SJSA1 (cell line): Measurements from ENCODE around the gene TPD52L2. TPM values are rescaled to one million over a fixed set of nuclear protein-coding genes. Genes with fewer than 3 reads are reported as not detected.
A peak's percentile ranks its signal among the peaks of the same experiment; 100 is the strongest.
"Not testable (repeated sequence)": the region's sequence is repeated elsewhere in the genome, so short reads cannot be mapped to it uniquely, and the experiment has no call there.

Experiments used
- DNase-seq, 2 experiments: peaks; one replicate each; pipeline ENCODE4 v3.0.0-alpha.2; 2015 to 2020; ENCODE audit warnings: low spot score in 2 of 2, low read depth in 1 of 2
- H3K27ac ChIP-seq: fragments of 250-450 bp; sonication (Bioruptor Pico); 2 replicates; pipeline ENCODE4 v1.5.1; 2020; ENCODE audit warnings: mild to moderate bottlenecking, moderate library complexity
- H3K27me3 ChIP-seq: fragments of 250-450 bp; sonication (Bioruptor Pico); replicated peaks from 2 replicates; pipeline ENCODE4 v1.5.1; 2020; ENCODE audit warnings: mild to moderate bottlenecking, moderate library complexity
- H3K36me3 ChIP-seq: fragments of 250-450 bp; sonication (Bioruptor Pico); 2 replicates; pipeline ENCODE4 v1.5.1; 2020; ENCODE audit warnings: mild to moderate bottlenecking
- H3K4me1 ChIP-seq: fragments of 250-450 bp; sonication (Bioruptor Pico); replicated peaks from 2 replicates; pipeline ENCODE4 v1.6.1; 2021; ENCODE audit warnings: mild to moderate bottlenecking
- H3K4me3 ChIP-seq: fragments of 250-450 bp; sonication (Bioruptor Pico); 2 replicates; pipeline ENCODE4 v1.5.1; 2020; ENCODE audit warnings: mild to moderate bottlenecking
- H3K9me3 ChIP-seq: fragments of 250-450 bp; sonication (Bioruptor Pico); replicated peaks from 2 replicates; pipeline ENCODE4 v1.5.1; 2020; ENCODE audit warnings: mild to moderate bottlenecking
- total RNA-seq: library from RNA; depleted of rRNA; stranded (reverse); fragments of >200 nt; shearing (Covaris generic); gene quantifications from 2 replicates; pipeline ENCODE4 v1.2.3, GENCODE V29; 2014

The TPD52L2 gene
- total RNA-seq, 1 experiment from 2014 or later = 101 TPM

- Histone ChIP-seq H3K9me3 (no peaks in the 10 kb centered on the region), H3K4me1 (peaks cover 18% of the 10 kb centered on the region), H3K36me3 (peaks cover 33% of the 10 kb centered on the region), H3K27me3 (no peaks in the 10 kb centered on the region), H3K4me3 (peak overlapping the region; percentile 59), H3K27ac (no peak overlapping the region)
- DNase-seq = peak in 1 of 2 experiments; percentile 16
These were observed 31.4 kb downstream of the TPD52L2 start for GRCh38 chr20:63896264-63897105.

GRCh38 chr20:63897978-63898561 lies 33.0 kb downstream of the TPD52L2 start:
- Histone ChIP-seq H3K27me3 (no peaks in the 10 kb centered on the region), H3K4me1 (peaks cover 18% of the 10 kb centered on the region), H3K27ac (no peak overlapping the region), H3K9me3 (no peaks in the 10 kb centered on the region), H3K36me3 (peaks cover 31% of the 10 kb centered on the region), H3K4me3 (no peak overlapping the region)
- DNase-seq = no peak

- DNase-seq = no peak
- H3K9me3 ChIP-seq = no peaks in the 10 kb centered on the region
- no peak overlapping the region for H3K4me3 ChIP-seq
- peaks cover 33% of the 10 kb centered on the region for H3K36me3 ChIP-seq
- no peak overlapping the region for H3K27ac ChIP-seq
- H3K4me1 ChIP-seq = peaks cover 18% of the 10 kb centered on the region
- H3K27me3 ChIP-seq = no peaks in the 10 kb centered on the region
These were observed 34.0 kb downstream of the TPD52L2 start for GRCh38 chr20:63898882-63899558.

- H3K27ac ChIP-seq = no peak overlapping the region
- no peak for DNase-seq
- no peaks in the 10 kb centered on the region for H3K27me3 ChIP-seq
- no peaks in the 10 kb centered on the region for H3K9me3 ChIP-seq
- H3K4me1 ChIP-seq = peaks cover 10% of the 10 kb centered on the region
- peaks cover 28% of the 10 kb centered on the region for H3K36me3 ChIP-seq
- no peak overlapping the region for H3K4me3 ChIP-seq
These were observed 35.3 kb downstream of the TPD52L2 start for GRCh38 chr20:63900413-63900812.

GRCh38 chr20:63903796-63904561 lies 38.9 kb downstream of the TPD52L2 start:
- Histone ChIP-seq H3K27me3 (no peaks in the 10 kb centered on the region), H3K4me3 (no peak overlapping the region), H3K4me1 (no peaks in the 10 kb centered on the region; the same call in 1 of the 2 replicates), H3K27ac (no peak overlapping the region), H3K9me3 (no peaks in the 10 kb centered on the region), H3K36me3 (peaks cover 12% of the 10 kb centered on the region; the same call in 1 of the 2 replicates)
- no peak for DNase-seq

DNA sequence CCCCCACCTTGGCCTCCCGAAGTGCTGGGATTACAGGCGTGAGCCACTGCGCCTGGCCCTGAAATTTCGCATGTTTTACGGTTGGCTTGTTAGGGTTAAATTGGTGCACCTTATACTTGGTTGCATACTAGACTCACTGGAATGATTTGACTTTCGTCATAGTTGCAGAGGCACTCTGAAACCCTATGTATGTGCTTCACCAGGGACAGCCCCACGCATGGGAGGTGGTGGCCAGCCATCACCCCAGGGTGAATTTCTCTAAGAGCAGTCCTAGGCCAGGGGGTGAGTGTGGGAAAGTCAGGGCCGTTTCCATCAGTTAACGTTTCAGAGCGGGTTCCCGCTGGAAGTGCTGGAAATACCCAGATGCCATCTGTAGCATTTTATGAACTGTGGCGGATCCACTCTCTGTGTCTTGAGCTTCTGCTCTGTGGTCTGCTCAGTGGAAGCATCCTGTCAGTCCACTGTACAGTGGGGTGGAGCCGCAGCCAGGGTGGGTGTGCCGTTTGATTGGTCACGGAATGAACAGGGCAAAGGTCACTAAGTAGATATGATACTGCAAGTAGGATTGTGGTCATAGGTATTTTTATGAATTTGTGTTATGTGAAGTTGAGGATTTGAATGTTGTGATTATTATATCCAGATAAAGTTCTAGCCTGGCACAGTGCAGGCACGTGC lies 43.1 kb downstream of the TPD52L2 start:
- DNase-seq = no peak
- Histone ChIP-seq H3K27me3 (no peaks in the 10 kb centered on the region), H3K9me3 (no peaks in the 10 kb centered on the region), H3K36me3 (peaks cover 9% of the 10 kb centered on the region), H3K4me3 (no peak overlapping the region), H3K4me1 (no peaks in the 10 kb centered on the region; the same call in 1 of the 2 replicates), H3K27ac (no peak overlapping the region)

DNA sequence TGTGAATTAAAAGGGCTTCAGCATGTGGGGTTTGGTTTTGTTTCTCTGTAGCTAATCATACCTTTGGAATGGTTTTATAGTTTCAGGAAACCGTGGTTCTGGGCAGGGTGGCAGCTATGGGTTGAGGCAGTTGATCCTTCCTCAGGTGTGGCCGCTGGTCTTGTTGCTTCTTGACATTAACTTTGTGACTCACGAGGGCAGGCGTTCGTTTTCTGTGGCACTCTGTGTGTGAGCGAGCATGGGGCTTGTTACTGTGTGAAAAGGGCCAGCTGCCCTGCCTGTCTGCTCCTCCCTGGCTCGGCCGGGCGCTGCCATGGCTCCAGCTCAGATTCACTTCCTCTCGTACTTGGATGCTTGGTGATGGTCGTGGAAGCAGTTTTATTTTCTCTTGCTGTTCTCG lies 46.1 kb downstream of the TPD52L2 start:
- Histone ChIP-seq H3K36me3 (peaks cover 15% of the 10 kb centered on the region), H3K9me3 (peaks cover 4% of the 10 kb centered on the region; the same call in 1 of the 2 replicates), H3K27ac (no peak overlapping the region), H3K4me1 (no peaks in the 10 kb centered on the region), H3K27me3 (no peaks in the 10 kb centered on the region), H3K4me3 (no peak overlapping the region)
- no peak for DNase-seq

DNA sequence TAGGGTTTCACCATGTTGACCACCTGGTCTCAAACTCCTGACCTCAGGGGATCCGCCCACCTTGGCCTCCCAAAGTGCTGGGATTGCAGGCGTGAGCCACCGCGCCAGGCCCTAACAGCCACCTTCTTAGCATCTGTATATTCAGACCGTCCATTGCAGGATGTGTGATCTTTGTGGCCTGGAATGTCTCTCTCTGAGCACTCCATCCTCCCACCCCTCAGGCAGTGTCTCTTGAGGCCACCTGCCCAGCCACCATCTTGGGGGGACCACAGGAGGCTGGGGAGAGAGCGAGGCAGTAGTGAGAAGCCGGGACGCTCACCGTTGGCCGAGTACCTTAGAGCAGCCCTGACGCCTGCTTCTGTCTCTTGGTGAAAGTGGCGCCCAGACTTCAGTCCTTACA lies 48.7 kb downstream of the TPD52L2 start:
- peaks cover 6% of the 10 kb centered on the region; the same call in 1 of the 2 replicates for H3K4me1 ChIP-seq
- no peak for DNase-seq
- no peaks in the 10 kb centered on the region for H3K27me3 ChIP-seq
- no peak overlapping the region for H3K4me3 ChIP-seq
- peaks cover 4% of the 10 kb centered on the region; the same call in 1 of the 2 replicates for H3K9me3 ChIP-seq
- peaks cover 26% of the 10 kb centered on the region for H3K36me3 ChIP-seq
- H3K27ac ChIP-seq = no peak overlapping the region

GRCh38 chr20:63915471-63915870 lies 50.4 kb downstream of the TPD52L2 start:
- Histone ChIP-seq H3K4me1 (peaks cover 6% of the 10 kb centered on the region; the same call in 1 of the 2 replicates), H3K27ac (no peak overlapping the region), H3K36me3 (peaks cover 22% of the 10 kb centered on the region), H3K4me3 (no peak overlapping the region), H3K9me3 (peaks cover 4% of the 10 kb centered on the region; the same call in 1 of the 2 replicates), H3K27me3 (no peaks in the 10 kb centered on the region)
- no peak for DNase-seq

DNA sequence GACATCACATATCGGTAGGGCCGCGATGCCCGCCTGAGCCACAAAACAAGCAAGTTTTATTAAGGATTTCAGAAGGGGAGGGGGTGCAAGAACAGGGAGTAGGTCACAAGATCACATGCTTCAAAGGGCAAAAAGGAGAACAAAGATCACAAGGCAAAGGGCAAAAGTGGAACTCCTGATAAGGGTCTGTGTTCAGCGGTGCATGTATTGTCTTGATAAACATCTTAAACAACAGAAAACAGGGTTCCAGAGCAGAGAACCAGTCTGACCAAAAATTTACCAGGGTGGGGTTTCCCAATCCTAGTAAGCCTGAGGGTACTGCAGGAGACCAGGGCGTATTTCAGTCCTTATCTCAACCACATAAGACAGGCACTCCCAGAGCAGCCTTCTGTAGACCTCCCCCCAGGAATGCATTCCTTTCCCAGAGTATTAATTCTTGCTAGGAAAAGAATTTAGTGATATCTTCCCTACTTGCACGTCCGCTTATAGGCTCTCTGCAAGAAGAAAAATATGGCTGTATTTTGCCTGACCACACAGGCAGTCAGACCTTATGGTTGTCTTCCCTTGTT lies 51.4 kb downstream of the TPD52L2 start:
- H3K27me3 ChIP-seq, H3K9me3 ChIP-seq, H3K27ac ChIP-seq, DNase-seq, H3K4me1 ChIP-seq, H3K4me3 ChIP-seq: not testable (repeated sequence)
- peaks cover 30% of the 10 kb centered on the region for H3K36me3 ChIP-seq

GRCh38 chr20:63917811-63918210 lies 52.7 kb downstream of the TPD52L2 start:
- Histone ChIP-seq H3K4me1 (peaks cover 6% of the 10 kb centered on the region; the same call in 1 of the 2 replicates), H3K27ac (no peak overlapping the region), H3K9me3 (peaks cover 4% of the 10 kb centered on the region; the same call in 1 of the 2 replicates), H3K4me3 (no peak overlapping the region), H3K27me3 (no peaks in the 10 kb centered on the region), H3K36me3 (peaks cover 36% of the 10 kb centered on the region)
- no peak for DNase-seq

- no peak overlapping the region for H3K27ac ChIP-seq
- H3K4me3 ChIP-seq = no peak overlapping the region
- no peak for DNase-seq
- H3K9me3 ChIP-seq = no peaks in the 10 kb centered on the region; the same call in 1 of the 2 replicates
- H3K4me1 ChIP-seq = peaks cover 6% of the 10 kb centered on the region; the same call in 1 of the 2 replicates
- H3K36me3 ChIP-seq = peaks cover 36% of the 10 kb centered on the region
- H3K27me3 ChIP-seq = no peaks in the 10 kb centered on the region
These were observed 54.1 kb downstream of the TPD52L2 start for GRCh38 chr20:63919130-63919529.
